H1 (cell line): Measurements from ENCODE around the gene RNF151. TPM values are rescaled to one million over a fixed set of nuclear protein-coding genes. Genes with fewer than 3 reads are reported as not detected.

Experiments used
- ATF2 ChIP-seq: IDR thresholded peaks from 2 replicates; pipeline ENCODE4 v1.6.1; 2012; ENCODE audit warnings: low read length, inconsistent platforms
- CBX5 ChIP-seq: fragments of 300-800, 300-1000 bp; sonication (generic); IDR thresholded peaks from 2 replicates; pipeline ENCODE4 v1.7.1; 2016; ENCODE audit warnings: antibody characterized with exemption, low read length, low read depth
- CBX8 ChIP-seq: fragments of 300-800, 300-1000 bp; sonication (generic); IDR thresholded peaks from 2 replicates; pipeline ENCODE4 v1.7.1; 2016; ENCODE audit warnings: low read depth, low read length, borderline replicate concordance
- KDM4A ChIP-seq: IDR thresholded peaks from one replicate; pipeline ENCODE4 v1.7.1; 2012; ENCODE audit warnings: low read depth, mild to moderate bottlenecking, moderate library complexity, low read length, inconsistent platforms; ENCODE audit not compliant: severe bottlenecking
- NANOG ChIP-seq: IDR thresholded peaks from 2 replicates; pipeline ENCODE4 v1.6.1; 2011; ENCODE audit warnings: low read length, low read depth, mild to moderate bottlenecking, inconsistent platforms; ENCODE audit not compliant: insufficient read depth, poor library complexity, severe bottlenecking
- RXRA ChIP-seq: IDR thresholded peaks from 2 replicates; pipeline ENCODE4 v1.6.1; 2011; ENCODE audit warnings: low read depth, mild to moderate bottlenecking, low read length, moderate library complexity; ENCODE audit not compliant: insufficient read depth
- SIRT6 ChIP-seq: IDR thresholded peaks from one replicate; pipeline ENCODE4 v1.7.1; 2012; ENCODE audit warnings: low read length, inconsistent platforms
- SIX5 ChIP-seq: IDR thresholded peaks from 2 replicates; pipeline ENCODE4 v1.6.1; 2011; ENCODE audit warnings: mild to moderate bottlenecking, low read depth, low read length
- SUZ12 ChIP-seq: fragments of 200-600 bp; sonication (generic); IDR thresholded peaks from 2 replicates; pipeline ENCODE4 v1.6.1; 2012; ENCODE audit warnings: mild to moderate bottlenecking, inconsistent platforms, low read length, moderate library complexity, mixed read lengths
- TAF7 ChIP-seq: optimal IDR thresholded peaks from 2 replicates; pipeline ENCODE3; 2011; ENCODE audit warnings: low read depth, mild to moderate bottlenecking, inconsistent platforms, low read length, moderate library complexity, borderline replicate concordance
- TBP ChIP-seq: IDR thresholded peaks from 2 replicates; pipeline ENCODE4 v1.6.1; 2011; ENCODE audit warnings: low read depth, low read length, improper control_type of control experiment
- polyA plus RNA-seq, 7 experiments: library from polyadenylated mRNA; depleted of rRNA in 3 of 7; stranded (reverse) in 5 of 7; unstranded in 2 of 7; fragments of >200 nt in 5 of 7; fragments of 200-250 nt in 2 of 7; gene quantifications; 1 replicate in 5 of 7; 2 replicates in 1 of 7; 4 replicates in 1 of 7; pipeline versions ENCODE4 v1.2.1 to v1.2.3, GENCODE V29; 2011 to 2013; ENCODE audit warnings: missing spikeins in 2 of 7, mixed read lengths in 2 of 7
- total RNA-seq: library from RNA; stranded (reverse); fragmentation: NEBNext Ultra II Directional; extraction: Animal tissue kit (Norgen Biotek cat#: 25700); gene quantifications from 2 replicates; pipeline ENCODE4 v1.2.1, GENCODE V29; 2021

RNF151 gene
- total and polyA plus RNA-seq, 2 of the 8 experiments (the other 6 are each of a cell fraction or from before 2014, with no cell fraction given): not detected

DNA sequence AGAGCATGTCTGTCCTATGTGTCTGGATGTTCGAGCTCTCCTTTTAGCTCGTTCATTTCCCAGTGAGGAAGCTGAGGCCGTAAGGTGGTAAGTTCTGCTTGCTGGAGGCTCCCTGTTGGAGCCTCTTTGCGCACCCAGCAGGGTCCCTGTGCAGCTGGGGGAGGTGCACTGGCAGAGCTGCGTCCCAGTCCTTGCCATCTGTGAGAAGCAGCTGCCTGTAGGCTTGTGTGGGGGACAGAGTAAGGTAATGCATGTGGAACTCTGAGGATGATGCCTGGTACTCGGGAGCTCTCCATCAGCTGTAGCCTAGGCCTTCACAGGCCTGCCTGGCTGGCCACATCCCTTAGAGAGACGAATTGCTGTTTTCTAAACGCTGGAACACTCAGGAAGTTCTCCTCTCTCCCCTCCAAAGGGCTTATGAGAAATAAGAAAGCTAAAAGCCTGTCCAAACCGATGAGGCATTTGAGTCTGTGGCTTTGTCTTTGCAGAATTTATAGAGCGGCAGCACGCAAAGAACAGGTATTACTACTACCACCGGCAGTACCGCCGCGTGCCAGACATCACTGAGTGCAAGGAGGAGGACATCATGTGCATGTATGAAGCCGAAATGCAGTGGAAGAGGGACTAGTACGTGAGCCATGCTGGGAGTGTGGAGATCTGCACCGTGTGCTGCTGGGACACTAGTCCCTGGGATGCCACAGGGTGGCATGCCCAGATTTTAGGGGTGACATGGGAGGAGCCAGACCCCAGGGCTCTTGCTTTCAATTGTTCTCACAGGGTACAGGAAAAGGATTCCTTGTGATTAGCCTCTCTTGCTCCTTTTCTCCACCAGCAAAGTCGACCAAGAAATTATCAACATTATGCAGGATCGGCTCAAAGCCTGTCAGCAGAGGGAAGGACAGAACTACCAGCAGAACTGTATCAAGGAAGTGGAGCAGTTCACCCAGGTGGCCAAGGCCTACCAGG, 5.7 kb upstream of the RNF151 start (continued):
- TF ChIP-seq SIX5 (0 out of 2 replicates have a peak, but pooled peaks have one; percentile 5), CBX5 (no peak), CBX8 (no peak), RXRA (no peak), TAF7 (peak; percentile 68), SUZ12 (no peak), NANOG (no peak), SIRT6 (peak; percentile 61), TBP (no peak), ATF2 (peak; percentile 85; the same call in 1 of the 2 replicates), KDM4A (peak; percentile 25)
